ENCODE data around the gene DAPP1.
"Not testable (repeated sequence)": the region's sequence is repeated elsewhere in the genome, so short reads cannot be mapped to it uniquely, and the experiment has no call there.

DAPP1 gene, protein sequence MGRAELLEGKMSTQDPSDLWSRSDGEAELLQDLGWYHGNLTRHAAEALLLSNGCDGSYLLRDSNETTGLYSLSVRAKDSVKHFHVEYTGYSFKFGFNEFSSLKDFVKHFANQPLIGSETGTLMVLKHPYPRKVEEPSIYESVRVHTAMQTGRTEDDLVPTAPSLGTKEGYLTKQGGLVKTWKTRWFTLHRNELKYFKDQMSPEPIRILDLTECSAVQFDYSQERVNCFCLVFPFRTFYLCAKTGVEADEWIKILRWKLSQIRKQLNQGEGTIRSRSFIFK

DNA sequence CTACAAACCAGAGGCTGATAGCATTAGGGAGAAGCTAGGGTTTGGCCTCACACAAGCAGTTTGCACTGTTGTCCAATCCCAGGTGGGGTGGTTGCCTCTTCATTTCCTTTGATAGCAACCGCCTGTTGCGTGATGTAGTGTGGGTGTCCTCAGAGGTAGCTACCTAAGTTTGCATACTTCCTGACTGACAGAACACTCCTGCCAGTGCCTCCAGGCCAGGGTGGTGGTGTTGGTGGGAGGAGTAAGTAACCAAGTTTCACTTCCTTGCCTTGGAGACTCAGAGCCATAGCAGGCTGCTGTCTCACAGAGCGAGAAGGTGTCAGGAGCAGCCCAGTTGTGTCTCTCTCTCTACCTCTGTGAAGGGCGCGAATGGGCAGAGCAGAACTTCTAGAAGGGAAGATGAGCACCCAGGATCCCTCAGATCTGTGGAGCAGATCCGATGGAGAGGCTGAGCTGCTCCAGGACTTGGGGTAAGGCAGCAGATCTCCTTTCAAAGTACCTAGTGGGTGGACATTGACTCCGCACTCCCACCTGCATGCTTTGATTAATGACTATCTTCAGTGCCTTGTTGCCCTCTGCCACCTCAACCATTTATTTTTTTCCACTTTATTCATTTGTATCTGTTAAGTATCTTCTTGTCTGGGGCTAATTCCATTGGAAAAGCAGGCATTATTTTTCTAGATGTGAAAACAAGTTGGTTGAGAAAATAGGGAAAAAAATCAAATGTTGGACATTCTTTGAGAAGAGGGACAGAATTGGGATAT is at the start of gene DAPP1:
Gene DAPP1, plus strand, starts transcription at position 283 of the 764 bp plus-strand sequence. Its CDS starts 87 bp downstream, at position 370.
- DNase-seq (ENCODE audit: low read depth), result no peak
- H3K4me3 ChIP-seq (ENCODE audit: low read length), result no peak within 1 kb of the TSS
- TF ChIP-seq, protein P1, sequence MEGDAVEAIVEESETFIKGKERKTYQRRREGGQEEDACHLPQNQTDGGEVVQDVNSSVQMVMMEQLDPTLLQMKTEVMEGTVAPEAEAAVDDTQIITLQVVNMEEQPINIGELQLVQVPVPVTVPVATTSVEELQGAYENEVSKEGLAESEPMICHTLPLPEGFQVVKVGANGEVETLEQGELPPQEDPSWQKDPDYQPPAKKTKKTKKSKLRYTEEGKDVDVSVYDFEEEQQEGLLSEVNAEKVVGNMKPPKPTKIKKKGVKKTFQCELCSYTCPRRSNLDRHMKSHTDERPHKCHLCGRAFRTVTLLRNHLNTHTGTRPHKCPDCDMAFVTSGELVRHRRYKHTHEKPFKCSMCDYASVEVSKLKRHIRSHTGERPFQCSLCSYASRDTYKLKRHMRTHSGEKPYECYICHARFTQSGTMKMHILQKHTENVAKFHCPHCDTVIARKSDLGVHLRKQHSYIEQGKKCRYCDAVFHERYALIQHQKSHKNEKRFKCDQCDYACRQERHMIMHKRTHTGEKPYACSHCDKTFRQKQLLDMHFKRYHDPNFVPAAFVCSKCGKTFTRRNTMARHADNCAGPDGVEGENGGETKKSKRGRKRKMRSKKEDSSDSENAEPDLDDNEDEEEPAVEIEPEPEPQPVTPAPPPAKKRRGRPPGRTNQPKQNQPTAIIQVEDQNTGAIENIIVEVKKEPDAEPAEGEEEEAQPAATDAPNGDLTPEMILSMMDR (conservative IDR thresholded peaks at IDR 0.05; ENCODE audit: low read length), result no peak

DNA sequence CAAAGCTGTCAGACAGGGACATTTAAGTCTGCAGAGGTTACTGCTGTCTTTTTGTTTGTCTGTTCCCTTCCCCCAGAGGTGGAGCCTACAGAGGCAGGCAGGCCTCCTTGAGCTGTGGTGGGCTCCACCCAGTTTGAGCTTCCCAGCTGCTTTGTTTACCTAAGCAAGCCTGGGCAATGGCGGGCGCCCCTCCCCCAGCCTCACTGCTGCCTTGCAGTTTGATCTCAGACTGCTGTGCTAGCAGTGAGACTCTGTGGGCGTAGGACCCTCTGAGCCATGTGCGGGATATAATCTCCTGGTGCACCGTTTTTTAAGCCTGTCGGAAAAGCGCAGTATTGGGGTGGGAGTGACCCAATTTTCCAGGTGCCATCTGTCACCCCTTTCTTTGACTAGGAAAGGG is 45.8 kb upstream of the DAPP1 start:
- not testable (repeated sequence) for DNase-seq (ENCODE audit: low read depth); H3K4me3 ChIP-seq (ENCODE audit: low read length)

DNA sequence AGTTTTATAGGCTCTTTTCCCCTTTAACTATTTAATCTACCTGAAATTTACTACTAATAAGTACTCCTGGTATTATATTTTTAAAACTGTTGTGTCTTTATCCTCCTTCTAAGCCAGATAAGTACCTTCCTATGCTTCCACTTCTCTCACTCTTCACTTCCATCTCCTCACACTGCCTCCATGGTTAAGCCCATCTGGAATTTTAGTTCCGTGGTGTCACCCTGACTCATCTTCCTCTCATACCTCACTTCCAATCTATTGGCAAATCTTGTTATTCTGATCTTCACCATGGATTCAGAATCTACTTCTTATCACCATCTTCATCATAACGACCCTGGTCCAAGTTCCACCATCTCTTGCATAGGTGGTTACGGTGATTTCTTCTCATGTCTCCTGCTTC is 32.7 kb upstream of the DAPP1 start:
- no peak overlapping the region for H3K4me3 ChIP-seq (ENCODE audit: low read length)
- TF ChIP-seq, protein P1 (conservative IDR thresholded peaks at IDR 0.05; ENCODE audit: low read length), result no peak
- no peak for DNase-seq (ENCODE audit: low read depth)

DNA sequence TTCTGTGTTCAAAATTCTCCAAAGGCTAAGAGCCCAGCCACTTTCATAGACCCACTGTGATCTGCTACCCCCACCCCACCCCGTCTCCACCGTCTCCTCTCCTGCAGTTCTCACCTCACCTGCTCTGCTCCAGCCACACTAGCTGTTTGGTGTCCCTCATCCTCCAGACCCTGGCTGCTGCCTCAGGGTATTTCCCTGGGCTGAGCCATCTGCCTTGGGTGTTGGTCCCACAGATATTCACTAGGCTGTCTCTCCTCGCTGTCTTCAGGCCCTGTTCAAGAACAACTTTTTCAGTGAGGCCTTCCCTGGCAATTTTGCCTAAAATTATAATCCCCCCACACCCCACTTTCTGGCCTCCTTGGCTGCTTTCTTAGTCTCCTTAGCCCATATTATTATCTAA is 31.8 kb upstream of the DAPP1 start:
- DNase-seq (ENCODE audit: low read depth), result no peak
- TF ChIP-seq, protein P1 (conservative IDR thresholded peaks at IDR 0.05; ENCODE audit: low read length), result no peak

DNA sequence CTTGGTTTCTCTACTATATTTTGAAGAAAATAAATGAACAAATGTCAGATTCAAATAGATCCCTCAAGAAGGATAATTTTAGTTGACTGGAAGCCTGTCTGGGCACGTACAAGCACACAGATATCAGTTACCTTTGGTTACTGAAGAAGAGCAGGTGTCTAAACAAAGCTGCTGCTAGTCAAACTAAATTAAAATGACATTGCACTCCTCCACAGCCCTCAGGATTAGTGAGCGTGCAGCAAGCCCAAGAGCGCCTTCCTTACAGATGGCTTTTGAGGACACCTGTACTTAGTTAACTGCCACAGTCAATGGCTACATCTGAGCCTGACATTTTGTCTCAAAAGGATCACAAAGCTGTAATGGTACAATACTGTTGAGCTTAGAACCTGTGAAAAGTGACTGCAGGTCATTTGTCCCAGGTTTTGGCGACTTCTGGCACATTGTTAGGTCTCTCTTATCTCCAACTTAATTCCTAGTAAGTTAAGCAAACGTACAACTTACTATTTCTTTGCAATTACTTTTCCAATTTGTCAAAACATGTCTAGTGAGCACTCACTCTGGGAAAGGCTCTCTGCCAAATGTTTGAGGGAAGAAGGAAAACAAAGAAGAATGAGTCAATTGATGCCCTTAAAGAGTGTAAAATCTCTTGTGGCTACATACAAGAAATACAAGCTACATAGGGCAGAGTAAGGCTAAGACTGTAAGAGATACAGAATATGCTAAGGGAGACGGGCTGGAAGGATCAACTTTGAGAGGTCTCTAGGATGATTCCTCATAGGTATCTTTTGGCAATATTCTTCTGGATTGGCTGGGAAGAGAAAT is 25.6 kb upstream of the DAPP1 start:
- no peak for DNase-seq (ENCODE audit: low read depth)
- TF ChIP-seq, protein P1 (conservative IDR thresholded peaks at IDR 0.05; ENCODE audit: low read length), result no peak
- no peak overlapping the region for H3K4me3 ChIP-seq (ENCODE audit: low read length)

More for the DNA sequence above, 31.8 kb upstream of the DAPP1 start:
- H3K4me3 ChIP-seq (ENCODE audit: low read length), result no peak overlapping the region

DNA sequence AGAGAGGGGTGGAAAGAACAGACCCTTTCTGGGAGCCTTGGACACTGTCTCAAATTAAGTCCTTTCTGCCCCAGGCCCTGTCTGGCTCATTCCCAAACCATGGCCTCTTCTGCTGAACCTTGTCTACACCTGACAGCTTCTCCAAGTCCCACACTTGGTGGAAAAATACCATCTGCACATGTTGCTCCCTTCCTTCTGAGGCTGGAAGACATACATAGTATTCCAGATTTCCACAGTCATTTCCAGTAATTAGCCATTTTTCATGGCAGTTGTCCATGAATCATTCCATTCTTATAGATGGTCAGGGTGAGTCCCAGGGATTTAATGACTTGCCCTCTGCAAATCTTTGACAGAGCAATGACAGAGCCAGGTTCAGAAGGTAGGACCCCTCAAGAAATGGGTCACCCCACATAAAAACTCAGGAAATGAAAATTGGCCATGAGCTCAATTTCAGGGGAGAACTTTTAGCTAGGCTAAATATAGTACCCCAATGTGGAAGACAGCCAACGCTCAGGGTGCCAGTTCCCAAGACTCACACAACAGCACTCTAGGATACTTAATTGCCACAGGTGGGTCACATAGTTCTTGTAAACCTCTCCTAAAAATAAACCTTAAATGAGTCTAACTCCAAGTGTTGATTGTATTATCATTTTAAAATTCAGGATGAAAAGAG is 16.2 kb upstream of the DAPP1 start:
- TF ChIP-seq, protein P1 (conservative IDR thresholded peaks at IDR 0.05; ENCODE audit: low read length), result no peak
- DNase-seq (ENCODE audit: low read depth), result no peak
- no peak overlapping the region for H3K4me3 ChIP-seq (ENCODE audit: low read length)
